Fibroblast of skin of right quadriceps (primary cell): Measurements from ENCODE around the gene MMUT.
"Not testable (repeated sequence)": the region's sequence is repeated elsewhere in the genome, so short reads cannot be mapped to it uniquely, and the experiment has no call there.

ENCODE experiments used
- DNase-seq: peaks from one replicate; pipeline ENCODE4 v3.0.0-alpha.2; 2013

The MMUT gene

GRCh38 chr6:49416195-49416594, 46.9 kb downstream of the MMUT start:
- no peak for DNase-seq

- DNase-seq = peak; percentile 7
Observed at GRCh38 chr6:49415358-49415757, 47.7 kb downstream of the MMUT start.

GRCh38 chr6:49410564-49410963, 52.5 kb downstream of the MMUT start:
- DNase-seq = no peak

- peak; percentile 57 for DNase-seq
Observed at GRCh38 chr6:49409951-49410542, 53.0 kb downstream of the MMUT start.

GRCh38 chr6:49406250-49406970, 56.6 kb downstream of the MMUT start:
- DNase-seq = no peak

GRCh38 chr6:49401063-49401462, 62.0 kb downstream of the MMUT start:
- no peak for DNase-seq

- not testable (repeated sequence) for DNase-seq
Observed at GRCh38 chr6:49386667-49387508, 76.2 kb downstream of the MMUT start.

- no peak for DNase-seq
Observed at GRCh38 chr6:49384904-49385303, 78.1 kb downstream of the MMUT start.
